Esophagus squamous epithelium (tissue), 4 donors: ENCODE measurements around the gene CCDC68.

Experiments
- POLR2A ChIP-seq, 4 donors: fragments of 450-650 bp; IDR thresholded peaks; one replicate each; pipeline ENCODE4 v1.6.1; 2017; ENCODE audit warnings: antibody characterized with exemption in 4 of 4, mild to moderate bottlenecking in 4 of 4, moderate library complexity in 3 of 4
- TF ChIP-seq, protein P1 (sequence below), 6 experiments: fragments of 450-650 bp in 4 of 6; fragments of 200-600 bp in 2 of 6; sonication (generic) in 2 of 6; IDR thresholded peaks; one replicate each; pipeline ENCODE4 v1.5.1; 2016 to 2019; ENCODE audit warnings: antibody characterized with exemption in 6 of 6, mild to moderate bottlenecking in 4 of 6, moderate library complexity in 4 of 6

DNA sequence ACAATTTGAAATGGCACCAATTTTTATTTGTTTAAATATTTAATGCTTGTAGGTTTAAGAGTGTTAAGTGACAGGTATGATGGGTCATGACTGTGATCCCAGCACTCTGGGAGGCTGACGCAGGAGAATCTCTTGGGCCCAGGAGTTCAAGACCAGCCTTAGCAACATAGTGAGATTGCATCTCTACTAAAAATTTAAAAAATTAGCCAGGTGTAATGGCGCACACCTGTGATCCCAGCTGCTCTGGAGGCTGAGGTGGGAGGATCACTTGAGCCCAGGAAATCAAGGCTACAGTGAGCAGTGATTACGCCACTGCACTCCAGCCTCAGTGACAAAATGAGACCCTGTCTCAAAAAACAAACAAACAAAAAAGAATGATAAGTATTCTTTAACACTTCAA is 43.0 kb upstream of the CCDC68 start:
- TF ChIP-seq POLR2A (IDR thresholded peaks at IDR 0.05): no peak
- TF ChIP-seq, protein P1, sequence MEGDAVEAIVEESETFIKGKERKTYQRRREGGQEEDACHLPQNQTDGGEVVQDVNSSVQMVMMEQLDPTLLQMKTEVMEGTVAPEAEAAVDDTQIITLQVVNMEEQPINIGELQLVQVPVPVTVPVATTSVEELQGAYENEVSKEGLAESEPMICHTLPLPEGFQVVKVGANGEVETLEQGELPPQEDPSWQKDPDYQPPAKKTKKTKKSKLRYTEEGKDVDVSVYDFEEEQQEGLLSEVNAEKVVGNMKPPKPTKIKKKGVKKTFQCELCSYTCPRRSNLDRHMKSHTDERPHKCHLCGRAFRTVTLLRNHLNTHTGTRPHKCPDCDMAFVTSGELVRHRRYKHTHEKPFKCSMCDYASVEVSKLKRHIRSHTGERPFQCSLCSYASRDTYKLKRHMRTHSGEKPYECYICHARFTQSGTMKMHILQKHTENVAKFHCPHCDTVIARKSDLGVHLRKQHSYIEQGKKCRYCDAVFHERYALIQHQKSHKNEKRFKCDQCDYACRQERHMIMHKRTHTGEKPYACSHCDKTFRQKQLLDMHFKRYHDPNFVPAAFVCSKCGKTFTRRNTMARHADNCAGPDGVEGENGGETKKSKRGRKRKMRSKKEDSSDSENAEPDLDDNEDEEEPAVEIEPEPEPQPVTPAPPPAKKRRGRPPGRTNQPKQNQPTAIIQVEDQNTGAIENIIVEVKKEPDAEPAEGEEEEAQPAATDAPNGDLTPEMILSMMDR (IDR thresholded peaks at IDR 0.05): no peak
